LNCAP (cell line): ENCODE data around the gene TTC38.

Source experiments
- CTCF ChIP-seq: fragments of 450-650 bp; IDR thresholded peaks from 2 replicates; pipeline ENCODE4 v1.5.1; 2017; ENCODE audit warnings: mild to moderate bottlenecking

The TTC38 gene

DNA sequence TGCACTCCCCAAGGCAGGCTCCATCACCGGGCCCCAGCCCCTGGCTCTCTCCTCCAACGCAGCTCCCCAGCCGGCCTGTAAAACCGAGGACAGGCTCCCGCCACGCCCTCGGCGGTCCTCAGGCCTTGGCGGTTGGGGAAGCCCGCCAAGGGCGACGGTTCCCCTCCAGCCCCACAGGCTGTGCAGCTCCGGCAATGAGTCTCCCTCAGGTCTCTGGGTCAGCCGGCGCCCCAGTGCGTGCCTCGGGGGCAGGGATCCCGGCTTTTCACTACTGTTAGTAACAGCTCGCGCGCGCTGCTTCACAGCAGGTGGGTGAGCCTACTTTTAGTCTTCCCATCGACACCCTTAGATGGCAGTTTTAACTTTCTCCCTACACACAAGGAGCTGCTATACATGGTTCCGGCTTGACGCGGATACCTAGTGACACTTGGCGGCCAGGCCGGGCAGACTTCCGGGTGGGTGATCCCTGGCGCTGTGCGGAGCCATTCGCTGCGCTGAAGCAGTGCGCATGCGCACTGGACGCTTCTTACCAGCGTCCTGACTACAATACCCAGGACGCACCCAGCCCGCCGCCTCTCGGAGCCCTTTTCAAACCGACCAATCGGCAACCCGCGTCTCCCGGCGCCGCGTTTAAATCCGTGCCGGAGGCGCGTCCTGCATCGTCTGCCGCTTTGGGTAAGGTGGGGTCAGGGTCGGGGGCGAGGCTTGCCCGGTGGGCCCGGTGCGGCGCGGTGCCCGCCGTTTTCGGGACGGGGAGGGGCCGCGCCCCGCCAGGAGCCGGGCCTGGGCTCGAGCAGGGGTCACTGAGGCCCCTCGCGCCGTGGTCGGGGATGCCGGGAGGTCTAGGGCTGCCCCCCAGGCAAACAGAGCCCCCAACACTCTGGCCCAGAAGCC, 28.7 kb downstream of the TTC38 start, which contains the start of gene GTSE1:
GTSE1 (plus strand) TSS at position 614 of the 894 bp plus-strand sequence. CDS start 531 bp downstream, outside the sequence.
- TF ChIP-seq CTCF: no peak

GRCh38 chr22:46297151-46297812, 29.5 kb downstream of the TTC38 start:
- TF ChIP-seq CTCF: no peak

GRCh38 chr22:46299101-46299500, 31.3 kb downstream of the TTC38 start:
- TF ChIP-seq CTCF: no peak

DNA sequence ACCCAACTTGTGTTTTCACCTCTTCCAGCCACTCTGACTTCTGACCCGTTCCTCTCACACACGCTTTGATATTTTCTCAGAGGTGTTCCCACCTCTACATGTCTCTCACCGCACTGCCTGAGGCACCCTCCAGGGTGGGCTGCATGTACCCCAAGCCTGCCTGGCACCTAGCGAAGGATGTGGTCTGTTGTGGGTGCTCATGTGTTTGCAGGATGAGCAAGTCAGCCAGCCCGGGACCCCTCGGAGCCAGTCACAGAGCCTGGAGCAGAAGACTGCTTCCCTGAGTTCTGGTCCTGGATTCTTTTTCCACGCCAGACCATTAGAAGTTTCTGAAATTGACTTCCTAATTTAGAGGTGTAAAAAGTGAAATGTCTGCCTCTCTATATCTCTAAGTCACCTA, 32.7 kb downstream of the TTC38 start:
- TF ChIP-seq CTCF: no peak

DNA sequence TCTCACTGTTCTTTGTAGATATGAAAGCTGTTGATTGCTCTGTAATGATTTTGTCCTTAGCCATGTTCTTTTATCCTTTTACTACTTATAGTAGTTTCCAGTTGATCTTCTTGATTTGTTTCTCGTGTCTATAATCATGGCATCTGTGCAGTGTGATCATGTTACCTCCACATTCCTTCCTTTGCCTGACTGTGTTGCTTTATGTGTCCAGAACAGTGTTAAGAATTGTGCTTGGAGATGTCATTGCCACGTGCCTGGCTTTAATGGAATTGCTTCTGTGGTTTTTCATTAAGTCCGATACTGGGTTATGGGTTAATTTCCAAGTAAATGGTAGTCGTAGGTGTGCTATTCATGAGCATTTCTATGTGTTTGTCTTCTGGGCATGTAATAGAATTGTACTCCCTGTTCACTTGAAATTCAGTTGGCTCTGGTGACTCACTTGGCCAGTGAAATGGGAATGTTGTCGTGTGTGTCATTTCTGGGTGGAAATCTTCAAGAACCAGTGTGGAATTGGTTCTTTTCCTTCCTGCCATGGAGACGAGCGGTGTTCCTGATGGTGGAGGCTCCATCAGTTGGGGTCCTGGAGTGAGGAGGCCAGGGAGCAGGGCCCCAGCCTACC, 35.6 kb downstream of the TTC38 start:
- TF ChIP-seq CTCF: no peak

DNA sequence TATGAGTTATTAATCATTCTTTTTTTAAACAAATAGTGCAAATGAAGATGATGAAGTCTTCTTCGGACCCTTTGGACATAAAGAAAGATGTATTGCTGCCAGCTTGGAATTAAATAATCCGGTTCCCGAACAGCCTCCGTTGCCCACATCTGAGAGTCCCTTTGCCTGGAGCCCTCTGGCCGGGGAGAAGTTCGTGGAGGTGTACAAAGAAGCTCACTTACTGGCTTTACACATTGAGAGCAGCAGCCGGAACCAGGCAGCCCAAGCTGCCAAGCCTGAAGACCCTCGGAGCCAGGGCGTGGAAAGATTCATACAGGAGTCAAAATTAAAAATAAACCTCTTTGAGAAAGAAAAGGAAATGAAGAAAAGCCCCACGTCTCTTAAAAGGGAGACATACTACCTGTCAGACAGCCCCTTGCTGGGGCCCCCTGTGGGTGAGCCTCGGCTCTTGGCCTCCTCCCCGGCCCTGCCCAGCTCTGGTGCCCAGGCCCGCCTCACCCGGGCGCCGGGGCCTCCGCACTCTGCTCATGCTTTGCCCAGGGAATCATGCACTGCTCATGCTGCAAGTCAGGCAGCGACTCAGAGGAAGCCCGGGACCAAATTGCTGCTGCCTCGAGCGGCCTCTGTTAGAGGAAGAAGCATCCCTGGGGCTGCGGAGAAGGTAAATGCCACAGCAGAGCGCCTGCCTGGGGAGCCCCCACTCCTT, 40.6 kb downstream of the TTC38 start:
- TF ChIP-seq CTCF: no peak

GRCh38 chr22:46309526-46310085, 41.8 kb downstream of the TTC38 start:
- no peak for TF ChIP-seq CTCF
